Caco-2 (cell line): Measurements from ENCODE around the gene BMERB1. TPM values are rescaled to one million over a fixed set of nuclear protein-coding genes. Genes with fewer than 3 reads are reported as not detected.

Experiments
- BruUV-seq: library from RNA; stranded (reverse); fragments of 400-500 nt; replicated peaks from 2 replicates; lab custom pipeline; 2021; lab: Mats Ljungman, UMichigan
- CTCF ChIA-PET: fragments of 300-600 bp; sonication (Branson Sonifier 250); formaldehyde crosslinking; loops from one replicate; lab custom pipeline; 2022; ENCODE audit warnings: antibody characterized with exemption; lab: Charles Lee
- POLR2A ChIA-PET: fragments of 300-600 bp; sonication (Branson Sonifier 250); formaldehyde crosslinking; loops from one replicate; lab custom pipeline; 2022; ENCODE audit warnings: antibody characterized with exemption; lab: Charles Lee
- DNase-seq, 2 experiments: peaks; one replicate each; pipeline versions ENCODE4 v3.0.0 to v3.0.0-alpha.2; 2020 to 2022
- H3K27me3 ChIP-seq: replicated peaks from 2 replicates; pipeline ENCODE4 v1.6.0; 2011; ENCODE audit warnings: low read length; ENCODE audit not compliant: control insufficient read depth, insufficient read depth
- H3K36me3 ChIP-seq: 2 replicates; pipeline ENCODE4 v1.5.1; 2011; ENCODE audit warnings: low read length; ENCODE audit not compliant: control insufficient read depth, insufficient read depth
- H3K4me1 ChIP-seq: fragments of 250-450 bp; sonication (Bioruptor Pico); 2 replicates; pipeline ENCODE4 v1.5.1; 2020; ENCODE audit warnings: mild to moderate bottlenecking
- H3K4me3 ChIP-seq: 2 replicates; pipeline ENCODE4 v1.5.1; 2011; ENCODE audit warnings: low read depth, mild to moderate bottlenecking, control low read depth, low read length
- H3K9me3 ChIP-seq: fragments of 250-450 bp; sonication (Bioruptor Pico); 2 replicates; pipeline ENCODE4 v1.5.1; 2020; ENCODE audit warnings: mild to moderate bottlenecking, moderate library complexity
- H3K27ac Mint-ChIP-seq: one replicate; pipeline ENCODE4 v1.8.0; 2022; ENCODE audit warnings: mixed read lengths; ENCODE audit not compliant: unreplicated experiment
- H3K27me3 Mint-ChIP-seq: one replicate; pipeline ENCODE4 v1.8.0; 2022; ENCODE audit warnings: mixed read lengths; ENCODE audit not compliant: insufficient read depth, unreplicated experiment
- H3K36me3 Mint-ChIP-seq: one replicate; pipeline ENCODE4 v1.8.0; 2022; ENCODE audit warnings: mild to moderate bottlenecking, mixed read lengths; ENCODE audit not compliant: insufficient read depth, unreplicated experiment
- H3K4me1 Mint-ChIP-seq: one replicate; pipeline ENCODE4 v1.8.0; 2022; ENCODE audit warnings: low read depth, mixed read lengths; ENCODE audit not compliant: unreplicated experiment
- H3K4me3 Mint-ChIP-seq: one replicate; pipeline ENCODE4 v1.8.0; 2022; ENCODE audit warnings: mild to moderate bottlenecking, moderate library complexity, mixed read lengths; ENCODE audit not compliant: unreplicated experiment
- H3K9me3 Mint-ChIP-seq: one replicate; pipeline ENCODE4 v1.8.0; 2022; ENCODE audit warnings: mixed read lengths; ENCODE audit not compliant: unreplicated experiment
- CTCF ChIP-seq, 2 experiments: fragments of 200-600 bp in 1 of 2; IDR thresholded peaks; 1 replicate in 1 of 2; 2 replicates in 1 of 2; pipeline versions ENCODE4 v1.5.1 to v1.8.0; 2011 to 2022; ENCODE audit warnings: antibody characterized with exemption in 1 of 2, control low read depth in 1 of 2, inconsistent platforms in 1 of 2, low read depth in 1 of 2, low read length in 1 of 2, mild to moderate bottlenecking in 1 of 2, moderate library complexity in 1 of 2; ENCODE audit not compliant: insufficient read depth in 1 of 2, severe bottlenecking in 1 of 2, unreplicated experiment in 1 of 2
- intact Hi-C: fragments of 100-400 bp; cut with micrococcal nuclease; formaldehyde crosslinking; loops from one replicate; pipeline ENCODE4 v1.10.0; 2022; ENCODE audit not compliant: unreplicated experiment
- total RNA-seq: library from RNA; stranded (reverse); gene quantifications from 2 replicates; pipeline ENCODE4 v1.2.3, GENCODE V29; 2022

BMERB1 gene
- total RNA-seq, 1 experiment from 2014 or later: not detected

GRCh38 chr16:15610369-15610871 is 176.0 kb downstream of the BMERB1 start:
- H3K4me1 ChIP-seq: peaks cover 19% of the 10 kb centered on the region
- Mint-ChIP-seq H3K27ac (no peak overlapping the region), H3K27me3 (no peaks in the 10 kb centered on the region), H3K9me3 (no peaks in the 10 kb centered on the region), H3K4me1 (peaks cover 7% of the 10 kb centered on the region), H3K36me3 (peaks cover 21% of the 10 kb centered on the region), H3K4me3 (no peak overlapping the region)
- TF ChIP-seq CTCF (IDR thresholded peaks at IDR 0.05; ENCODE audit: insufficient read depth in 1 of 2, low read depth in 1 of 2, low read length in 1 of 2, severe bottlenecking in 1 of 2, unreplicated experiment in 1 of 2): no peak
- intact Hi-C loops: no loop called here
- BruUV-seq: no TSS peak
- ChIA-PET POLR2A (no interaction called here), CTCF (no interaction called here)
- H3K36me3 ChIP-seq: peaks cover 3% of the 10 kb centered on the region
- no peak overlapping the region for H3K4me3 ChIP-seq
- DNase-seq: no peak
- no peaks in the 10 kb centered on the region for H3K27me3 ChIP-seq
- peaks cover 4% of the 10 kb centered on the region; the same call in 1 of the 2 replicates for H3K9me3 ChIP-seq

GRCh38 chr16:15611610-15612009 is 177.2 kb downstream of the BMERB1 start:
- H3K9me3 Mint-ChIP-seq: no peaks in the 10 kb centered on the region
- no peak overlapping the region for H3K4me3 Mint-ChIP-seq
- no peak for DNase-seq
- H3K4me1 Mint-ChIP-seq: peaks cover 13% of the 10 kb centered on the region
- peaks cover 27% of the 10 kb centered on the region for H3K4me1 ChIP-seq
- H3K4me3 ChIP-seq: no peak overlapping the region
- H3K9me3 ChIP-seq: peaks cover 4% of the 10 kb centered on the region; the same call in 1 of the 2 replicates
- H3K36me3 Mint-ChIP-seq: peaks cover 19% of the 10 kb centered on the region
- no TSS peak for BruUV-seq
- TF ChIP-seq CTCF (IDR thresholded peaks at IDR 0.05; ENCODE audit: insufficient read depth in 1 of 2, low read depth in 1 of 2, low read length in 1 of 2, severe bottlenecking in 1 of 2, unreplicated experiment in 1 of 2): no peak
- CTCF ChIA-PET: interaction anchor here (0.7 kb wide), 1 partner anchor 576 kb away, joined by 3 read pairs; no protein-coding TSS in a partner anchor
- POLR2A ChIA-PET: no interaction called here
- H3K27ac Mint-ChIP-seq: no peak overlapping the region
- H3K27me3 ChIP-seq: no peaks in the 10 kb centered on the region
- H3K36me3 ChIP-seq: peaks cover 3% of the 10 kb centered on the region
- intact Hi-C loops: no loop called here
- no peaks in the 10 kb centered on the region for H3K27me3 Mint-ChIP-seq

- no TSS peak for BruUV-seq
- H3K9me3 ChIP-seq: peaks cover 4% of the 10 kb centered on the region; the same call in 1 of the 2 replicates
- no peak for DNase-seq
- H3K36me3 ChIP-seq: peaks cover 3% of the 10 kb centered on the region
- peaks cover 14% of the 10 kb centered on the region for H3K36me3 Mint-ChIP-seq
- H3K27me3 ChIP-seq: no peaks in the 10 kb centered on the region
- H3K27me3 Mint-ChIP-seq: no peaks in the 10 kb centered on the region
- H3K27ac Mint-ChIP-seq: peak overlapping the region; percentile 53
- POLR2A ChIA-PET: no interaction called here
- H3K4me3 Mint-ChIP-seq: peak overlapping the region; percentile 4
- no peak for TF ChIP-seq CTCF (IDR thresholded peaks at IDR 0.05; ENCODE audit: insufficient read depth in 1 of 2, low read depth in 1 of 2, low read length in 1 of 2, severe bottlenecking in 1 of 2, unreplicated experiment in 1 of 2)
- CTCF ChIA-PET: no interaction called here
- H3K4me1 Mint-ChIP-seq: peaks cover 22% of the 10 kb centered on the region
- no peaks in the 10 kb centered on the region for H3K9me3 Mint-ChIP-seq
- H3K4me1 ChIP-seq: peaks cover 27% of the 10 kb centered on the region
- H3K4me3 ChIP-seq: no peak overlapping the region
- intact Hi-C loops: no loop called here
Observed at GRCh38 chr16:15613676-15614075, 179.3 kb downstream of the BMERB1 start.
